BJ (cell line): ENCODE measurements around the gene PLXNA2. TPM values are rescaled to one million over a fixed set of nuclear protein-coding genes. Genes with fewer than 3 reads are reported as not detected.

Experiments
- CTCF ChIA-PET: fragments of 350-600 bp; formaldehyde crosslinking; extraction: SDS; loops from one replicate; lab custom pipeline; 2021; ENCODE audit warnings: antibody characterized with exemption, inconsistent platforms; lab: Yijun Ruan, JAX
- POLR2A ChIA-PET: fragments of 300-600 bp; sonication (Branson Sonifier 250); formaldehyde crosslinking; extraction: SDS; loops from one replicate; lab custom pipeline; 2021; ENCODE audit warnings: antibody characterized with exemption; lab: Charles Lee
- DNase-seq: peaks from one replicate; pipeline ENCODE4 v3.0.0-alpha.2; 2011; ENCODE audit warnings: low read depth
- H3K27me3 ChIP-seq: 2 replicates; pipeline ENCODE4 v1.6.0; 2011; ENCODE audit warnings: low read length; ENCODE audit not compliant: control insufficient read depth, insufficient read depth
- H3K36me3 ChIP-seq: 2 replicates; pipeline ENCODE4 v1.5.1; 2011; ENCODE audit warnings: low read length; ENCODE audit not compliant: control insufficient read depth, insufficient read depth
- H3K4me3 ChIP-seq: 2 replicates; pipeline ENCODE4 v1.5.1; 2011; ENCODE audit warnings: low read depth, mild to moderate bottlenecking, control low read depth, low read length
- polyA plus RNA-seq: library from polyadenylated mRNA; depleted of rRNA; stranded (reverse); fragments of >200 nt; gene quantifications from 2 replicates; pipeline ENCODE4 v1.2.3, GENCODE V29; 2011
- TF ChIP-seq, protein P1 (sequence below): IDR thresholded peaks from 2 replicates; pipeline ENCODE4 v1.5.1; 2011; ENCODE audit warnings: low read depth, mild to moderate bottlenecking, control low read depth, inconsistent platforms, low read length, moderate library complexity; ENCODE audit not compliant: insufficient read depth

The PLXNA2 gene
- polyA plus RNA-seq, 1 experiment = 2.7 TPM

DNA sequence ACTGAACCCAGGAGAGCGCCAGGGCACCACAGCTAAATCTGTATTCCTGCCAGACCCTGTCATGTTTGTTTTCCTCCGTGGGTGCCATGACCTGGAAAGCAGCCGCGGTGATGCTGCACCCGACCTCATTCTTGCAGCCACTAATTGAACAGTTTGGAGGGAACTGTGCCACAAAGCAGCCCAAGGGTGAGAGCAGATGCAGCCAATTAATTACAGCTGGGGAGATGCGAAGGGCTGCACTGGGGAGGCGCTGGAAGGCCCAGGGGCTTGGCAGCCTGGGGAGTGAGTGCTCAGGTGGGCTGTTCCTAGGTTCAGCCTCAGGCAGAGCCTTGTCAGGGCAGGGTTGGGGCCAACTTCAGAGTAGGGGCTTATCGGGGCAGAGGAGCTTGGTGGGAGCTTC is 174.9 kb downstream of the PLXNA2 start:
- Histone ChIP-seq H3K4me3 (no peak overlapping the region), H3K27me3 (no peaks in the 10 kb centered on the region), H3K36me3 (no peaks in the 10 kb centered on the region; the same call in 1 of the 2 replicates)
- ChIA-PET POLR2A (no interaction called here), CTCF (interaction anchor here (0.9 to 2.8 kb wide), 5 partner anchors 11 to 63 kb away, joined by 3 to 7 read pairs (median 4); no protein-coding TSS in a partner anchor)
- DNase-seq = no peak
- TF ChIP-seq, protein P1, sequence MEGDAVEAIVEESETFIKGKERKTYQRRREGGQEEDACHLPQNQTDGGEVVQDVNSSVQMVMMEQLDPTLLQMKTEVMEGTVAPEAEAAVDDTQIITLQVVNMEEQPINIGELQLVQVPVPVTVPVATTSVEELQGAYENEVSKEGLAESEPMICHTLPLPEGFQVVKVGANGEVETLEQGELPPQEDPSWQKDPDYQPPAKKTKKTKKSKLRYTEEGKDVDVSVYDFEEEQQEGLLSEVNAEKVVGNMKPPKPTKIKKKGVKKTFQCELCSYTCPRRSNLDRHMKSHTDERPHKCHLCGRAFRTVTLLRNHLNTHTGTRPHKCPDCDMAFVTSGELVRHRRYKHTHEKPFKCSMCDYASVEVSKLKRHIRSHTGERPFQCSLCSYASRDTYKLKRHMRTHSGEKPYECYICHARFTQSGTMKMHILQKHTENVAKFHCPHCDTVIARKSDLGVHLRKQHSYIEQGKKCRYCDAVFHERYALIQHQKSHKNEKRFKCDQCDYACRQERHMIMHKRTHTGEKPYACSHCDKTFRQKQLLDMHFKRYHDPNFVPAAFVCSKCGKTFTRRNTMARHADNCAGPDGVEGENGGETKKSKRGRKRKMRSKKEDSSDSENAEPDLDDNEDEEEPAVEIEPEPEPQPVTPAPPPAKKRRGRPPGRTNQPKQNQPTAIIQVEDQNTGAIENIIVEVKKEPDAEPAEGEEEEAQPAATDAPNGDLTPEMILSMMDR = no peak

GRCh38 chr1:208068908-208069307 is 175.3 kb downstream of the PLXNA2 start:
- ChIA-PET CTCF (interaction anchor here (0.9 to 2.8 kb wide), 4 partner anchors 12 to 63 kb away, joined by 3 to 7 read pairs (median 4); no protein-coding TSS in a partner anchor), POLR2A (no interaction called here)
- Histone ChIP-seq H3K27me3 (no peaks in the 10 kb centered on the region), H3K4me3 (no peak overlapping the region), H3K36me3 (no peaks in the 10 kb centered on the region; the same call in 1 of the 2 replicates)
- DNase-seq = no peak
- TF ChIP-seq, protein P1 = no peak

DNA sequence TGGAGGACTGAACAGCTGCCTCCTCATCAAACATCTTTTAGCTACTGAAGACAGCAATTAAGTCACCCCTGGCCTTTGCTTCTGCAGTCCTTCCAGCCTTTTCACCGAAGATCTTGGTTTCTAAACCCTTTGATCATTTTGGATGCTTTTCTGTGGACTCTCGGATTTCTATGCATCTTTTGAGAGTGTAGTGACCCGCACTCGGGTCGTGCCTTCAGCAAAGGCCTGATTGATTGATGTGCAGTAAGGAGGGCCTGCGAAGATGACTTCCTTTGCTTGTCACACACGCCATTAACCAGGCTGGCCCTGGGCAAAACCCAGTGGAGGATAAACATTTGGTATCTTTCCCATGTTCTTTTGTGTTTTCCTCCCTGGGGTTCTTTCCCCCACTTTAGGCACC is 175.8 kb downstream of the PLXNA2 start:
- H3K4me3 ChIP-seq = no peak overlapping the region
- TF ChIP-seq, protein P1 = no peak
- H3K36me3 ChIP-seq = no peaks in the 10 kb centered on the region; the same call in 1 of the 2 replicates
- H3K27me3 ChIP-seq = no peaks in the 10 kb centered on the region
- CTCF ChIA-PET = interaction anchor here (0.9 to 2.8 kb wide), 3 partner anchors 12 to 64 kb away, joined by 3 to 7 read pairs (median 4); no protein-coding TSS in a partner anchor
- DNase-seq = no peak
- POLR2A ChIA-PET = no interaction called here

GRCh38 chr1:208066583-208066982 is 177.6 kb downstream of the PLXNA2 start:
- Histone ChIP-seq H3K4me3 (no peak overlapping the region), H3K27me3 (no peaks in the 10 kb centered on the region), H3K36me3 (no peaks in the 10 kb centered on the region)
- POLR2A ChIA-PET = no interaction called here
- no peak for DNase-seq
- CTCF ChIA-PET = interaction anchor here (1.0 to 1.3 kb wide), 3 partner anchors 14 to 137 kb away, joined by 3 to 4 read pairs (median 4); no protein-coding TSS in a partner anchor
- TF ChIP-seq, protein P1 = no peak

DNA sequence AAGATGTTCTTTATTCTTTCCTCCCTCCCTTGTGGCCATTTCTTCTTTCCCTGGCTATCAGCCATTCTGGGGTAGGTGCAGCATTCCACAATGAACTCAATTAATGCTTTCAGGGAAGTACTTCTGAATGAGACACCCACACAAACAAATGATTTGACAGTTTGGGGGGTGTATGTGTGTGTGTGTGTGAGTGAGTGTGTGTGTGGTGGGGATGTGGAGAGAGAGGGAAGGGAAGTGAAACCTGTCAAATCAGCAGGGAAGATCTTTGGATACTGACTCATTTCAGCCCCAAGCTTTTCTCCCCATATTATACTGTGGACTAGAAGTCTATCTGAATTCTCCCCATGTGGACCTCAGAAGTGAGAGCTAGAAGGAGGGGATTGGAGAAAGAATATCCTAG is 178.3 kb downstream of the PLXNA2 start:
- DNase-seq = no peak
- no peaks in the 10 kb centered on the region for H3K36me3 ChIP-seq
- H3K27me3 ChIP-seq = no peaks in the 10 kb centered on the region
- ChIA-PET POLR2A (no interaction called here), CTCF (interaction anchor here (1.3 kb wide), 1 partner anchor 15 kb away, joined by 4 read pairs; no protein-coding TSS in a partner anchor)
- TF ChIP-seq, protein P1 = no peak
- no peak overlapping the region for H3K4me3 ChIP-seq
